ENCODE results near the gene RAD18.

The RAD18 gene

GRCh38 chr3:8864402-8865350 is 98.6 kb downstream of the RAD18 start:
- DNase-seq: no peak

GRCh38 chr3:8863891-8864290 is 99.4 kb downstream of the RAD18 start:
- no peak for DNase-seq

GRCh38 chr3:8857720-8858367 is 105.4 kb downstream of the RAD18 start:
- DNase-seq: no peak

GRCh38 chr3:8856721-8857120 is 106.6 kb downstream of the RAD18 start:
- DNase-seq: no peak

GRCh38 chr3:8856071-8856470 is 107.2 kb downstream of the RAD18 start:
- no peak for DNase-seq

GRCh38 chr3:8854656-8855055 is 108.6 kb downstream of the RAD18 start:
- no peak for DNase-seq

GRCh38 chr3:8853081-8853480 is 110.2 kb downstream of the RAD18 start:
- no peak for DNase-seq

GRCh38 chr3:8852511-8852910 is 110.8 kb downstream of the RAD18 start:
- DNase-seq: no peak

- DNase-seq: no peak
These were observed 111.6 kb downstream of the RAD18 start for GRCh38 chr3:8851703-8852102.

- no peak for DNase-seq
These were observed 114.6 kb downstream of the RAD18 start for GRCh38 chr3:8848696-8849131.

- no peak for DNase-seq
These were observed 116.0 kb downstream of the RAD18 start for GRCh38 chr3:8847317-8847716.

GRCh38 chr3:8846176-8846575 is 117.1 kb downstream of the RAD18 start:
- no peak for DNase-seq

GRCh38 chr3:8845641-8846040 is 117.6 kb downstream of the RAD18 start:
- DNase-seq: no peak

- DNase-seq: no peak
These were observed 119.9 kb downstream of the RAD18 start for GRCh38 chr3:8843347-8843746.

GRCh38 chr3:8842293-8842692 is 121.0 kb downstream of the RAD18 start:
- DNase-seq: no peak

- no peak for DNase-seq
These were observed 121.8 kb downstream of the RAD18 start for GRCh38 chr3:8841472-8841871.

GRCh38 chr3:8840556-8840955 is 122.7 kb downstream of the RAD18 start:
- DNase-seq: no peak

GRCh38 chr3:8839607-8840325 is 123.5 kb downstream of the RAD18 start:
- DNase-seq: no peak

GRCh38 chr3:8838765-8839423 is 124.4 kb downstream of the RAD18 start:
- DNase-seq: no peak

GRCh38 chr3:8838234-8838633 is 125.0 kb downstream of the RAD18 start:
- DNase-seq: no peak

- no peak for DNase-seq
These were observed 126.1 kb downstream of the RAD18 start for GRCh38 chr3:8837162-8837561.

- no peak for DNase-seq
These were observed 127.2 kb downstream of the RAD18 start for GRCh38 chr3:8836096-8836495.

- no peak for DNase-seq
These were observed 127.9 kb downstream of the RAD18 start for GRCh38 chr3:8835385-8835784.

Data from activated CD4-positive, alpha-beta T cell treated with anti-CD3 and anti-CD28 coated beads, Interleukin-2, amount 50 U/mL, for 48 hours (primary cell).